OCI-LY1 (cell line): Measurements from ENCODE around the gene CHST11.

Source experiments
- H2AFZ ChIP-seq: fragments of 200-600 bp; sonication (generic), shearing (Covaris generic); 2 replicates; pipeline ENCODE4 v1.6.0; 2014; ENCODE audit warnings: antibody characterized with exemption, mild to moderate bottlenecking, low read length
- H3F3A ChIP-seq: fragments of 200-600 bp; sonication (generic), shearing (Covaris generic); 2 replicates; pipeline ENCODE4 v1.6.0; 2014; ENCODE audit warnings: mild to moderate bottlenecking, antibody characterized with exemption, low read length, moderate library complexity; ENCODE audit not compliant: insufficient read depth
- H3K27ac ChIP-seq: fragments of 200-600 bp; sonication (generic); 2 replicates; pipeline ENCODE4 v1.5.1; 2014; ENCODE audit warnings: low read length, mixed run types, mild to moderate bottlenecking, low read depth; ENCODE audit not compliant: poor library complexity, severe bottlenecking
- H3K27me3 ChIP-seq: fragments of 200-600 bp; sonication (generic); 2 replicates; pipeline ENCODE4 v1.6.0; 2014; ENCODE audit warnings: antibody characterized with exemption, mild to moderate bottlenecking, low read length, moderate library complexity; ENCODE audit not compliant: insufficient read depth
- H3K36me3 ChIP-seq: fragments of 200-600 bp; sonication (generic); 2 replicates; pipeline ENCODE4 v1.6.1; 2014; ENCODE audit warnings: mild to moderate bottlenecking, antibody characterized with exemption, low read length, moderate library complexity, mixed read lengths; ENCODE audit not compliant: insufficient read depth
- H3K4me1 ChIP-seq: fragments of 200-600 bp; sonication (generic); 2 replicates; pipeline ENCODE4 v1.5.1; 2014; ENCODE audit warnings: mild to moderate bottlenecking, low read length, moderate library complexity; ENCODE audit not compliant: insufficient read depth, severe bottlenecking
- H3K4me2 ChIP-seq: fragments of 200-600 bp; sonication (generic), shearing (Covaris generic); 2 replicates; pipeline ENCODE4 v1.6.1; 2014; ENCODE audit warnings: low read length
- H3K4me3 ChIP-seq: fragments of 200-600 bp; sonication (generic); 2 replicates; pipeline ENCODE4 v1.5.1; 2014; ENCODE audit warnings: low read length, low read depth, mild to moderate bottlenecking, mixed read lengths; ENCODE audit not compliant: poor library complexity, severe bottlenecking
- H3K79me2 ChIP-seq: fragments of 200-600 bp; shearing (Covaris generic); 2 replicates; pipeline ENCODE4 v1.6.1; 2016; ENCODE audit warnings: mixed run types, low read length, mixed read lengths; ENCODE audit not compliant: insufficient read depth
- H3K9ac ChIP-seq: fragments of 200-600 bp; sonication (generic), shearing (Covaris generic); 2 replicates; pipeline ENCODE4 v1.6.1; 2014; ENCODE audit warnings: mild to moderate bottlenecking, low read length, mixed read lengths
- H3K9me2 ChIP-seq: fragments of 200-600 bp; sonication (generic), shearing (Covaris generic); 2 replicates; pipeline ENCODE4 v1.6.1; 2014; ENCODE audit warnings: low read depth, mild to moderate bottlenecking, low read length, mixed read lengths
- H3K9me3 ChIP-seq: fragments of 200-600 bp; shearing (Covaris generic); 2 replicates; pipeline ENCODE4 v1.6.1; 2014; ENCODE audit warnings: low read length, mixed read lengths
- H4K20me1 ChIP-seq: fragments of 200-600 bp; sonication (generic), shearing (Covaris generic); 2 replicates; pipeline ENCODE4 v1.6.0; 2016; ENCODE audit warnings: mild to moderate bottlenecking, low read length; ENCODE audit not compliant: insufficient read depth
- CTCF ChIP-seq: fragments of 200-600 bp; sonication (generic), shearing (Covaris generic); IDR thresholded peaks from 2 replicates; pipeline ENCODE4 v1.5.1; 2017; ENCODE audit warnings: mild to moderate bottlenecking, antibody characterized with exemption, low read length, moderate library complexity, mixed read lengths
- EZH2 ChIP-seq: fragments of 200-600 bp; sonication (generic), shearing (Covaris generic); IDR thresholded peaks from 2 replicates; pipeline ENCODE4 v1.8.0; 2017; ENCODE audit warnings: borderline replicate concordance, mixed run types, mild to moderate bottlenecking, antibody characterized with exemption, low read length, moderate library complexity, mixed read lengths

The CHST11 gene

GRCh38 chr12:104577581-104577981 is 120.8 kb downstream of the CHST11 start:
- no peak overlapping the region for H3K4me3 ChIP-seq
- H3K4me1 ChIP-seq = peaks cover 78% of the 10 kb centered on the region

GRCh38 chr12:104578453-104578852 is 121.7 kb downstream of the CHST11 start:
- no peaks in the 10 kb centered on the region for H3K9me2 ChIP-seq

More at GRCh38 chr12:104577581-104577981, 120.8 kb downstream of the CHST11 start:
- H3F3A ChIP-seq = 0 out of 2 replicates have a peak, but pooled peaks cover 2% of the 10 kb centered on the region
- no peaks in the 10 kb centered on the region for H3K27me3 ChIP-seq
- H3K9me2 ChIP-seq = no peaks in the 10 kb centered on the region
- peak overlapping the region; percentile 39 for H3K27ac ChIP-seq
- H3K79me2 ChIP-seq = no peaks in the 10 kb centered on the region
- H3K9me3 ChIP-seq = no peaks in the 10 kb centered on the region
- no peak for TF ChIP-seq EZH2
- no peak for TF ChIP-seq CTCF
- H3K4me2 ChIP-seq = no peak overlapping the region
- no peak overlapping the region for H2AFZ ChIP-seq
- H3K36me3 ChIP-seq = no peaks in the 10 kb centered on the region
- no peak overlapping the region for H3K9ac ChIP-seq
- no peaks in the 10 kb centered on the region for H4K20me1 ChIP-seq

GRCh38 chr12:104579718-104580495 is 123.2 kb downstream of the CHST11 start:
- no peaks in the 10 kb centered on the region for H3K9me2 ChIP-seq
- peak overlapping the region; percentile 99 for H3K27ac ChIP-seq
- H3K4me1 ChIP-seq = peaks cover 100% of the 10 kb centered on the region
- no peaks in the 10 kb centered on the region for H3K79me2 ChIP-seq
- no peak overlapping the region for H2AFZ ChIP-seq
- H4K20me1 ChIP-seq = no peaks in the 10 kb centered on the region
- H3K27me3 ChIP-seq = no peaks in the 10 kb centered on the region
- peak overlapping the region; percentile 34; the same call in 1 of the 2 replicates for H3K4me2 ChIP-seq
- no peak overlapping the region; the same call in 1 of the 2 replicates for H3K9ac ChIP-seq
- H3F3A ChIP-seq = 0 out of 2 replicates have a peak, but pooled peaks cover 2% of the 10 kb centered on the region
- H3K4me3 ChIP-seq = no peak overlapping the region
- H3K9me3 ChIP-seq = no peaks in the 10 kb centered on the region
- no peak for TF ChIP-seq CTCF
- no peak for TF ChIP-seq EZH2
- no peaks in the 10 kb centered on the region for H3K36me3 ChIP-seq

More at GRCh38 chr12:104578453-104578852, 121.7 kb downstream of the CHST11 start:
- Histone ChIP-seq H3K9me3 (no peaks in the 10 kb centered on the region), H3K4me3 (no peak overlapping the region), H3K4me1 (peaks cover 86% of the 10 kb centered on the region), H3K79me2 (no peaks in the 10 kb centered on the region), H3K9ac (no peak overlapping the region), H4K20me1 (no peaks in the 10 kb centered on the region), H3K27ac (peak overlapping the region; percentile 99), H3K27me3 (no peaks in the 10 kb centered on the region), H3K36me3 (no peaks in the 10 kb centered on the region), H2AFZ (no peak overlapping the region), H3F3A (0 out of 2 replicates have a peak, but pooled peaks cover 2% of the 10 kb centered on the region), H3K4me2 (no peak overlapping the region)
- TF ChIP-seq CTCF (no peak), EZH2 (no peak)
